Non-pigmented ciliary epithelial cell (primary cell): Measurements from ENCODE around the gene CNIH3.

Experiments used
- DNase-seq: peaks from one replicate; pipeline ENCODE4 v3.0.0-alpha.2; 2010; ENCODE audit warnings: low read depth

Gene CNIH3

DNA sequence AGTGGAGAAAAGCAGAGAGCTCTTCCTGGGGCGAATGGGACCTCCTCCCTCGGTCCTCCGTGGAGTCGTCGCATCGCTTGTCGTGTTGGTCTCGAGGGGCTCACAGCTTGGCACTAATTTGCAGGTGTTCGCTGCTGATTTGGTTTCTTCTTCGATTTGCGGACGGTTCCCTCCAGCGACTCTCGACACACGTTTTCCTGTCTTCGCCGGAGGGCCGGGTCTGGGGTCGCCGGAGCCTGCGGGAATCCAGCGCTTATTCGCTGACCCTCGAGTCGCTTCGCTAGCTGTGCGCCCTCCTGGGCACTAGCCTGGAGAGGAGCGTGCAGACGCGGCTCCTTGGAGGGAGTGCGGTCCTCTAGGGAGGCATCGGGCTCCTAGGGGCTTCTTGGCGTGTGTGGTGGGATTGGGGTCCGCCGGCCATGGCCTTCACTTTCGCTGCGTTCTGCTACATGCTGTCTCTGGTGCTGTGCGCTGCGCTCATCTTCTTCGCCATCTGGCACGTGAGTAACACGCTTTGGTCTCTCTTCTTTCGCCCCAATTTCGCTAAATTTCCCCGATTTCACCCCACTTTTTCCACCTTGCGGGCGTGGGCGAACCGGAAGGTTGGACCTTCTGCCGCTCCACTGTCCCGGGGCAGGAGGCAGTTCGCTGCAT, 766 bp downstream of the CNIH3 start:
- no peak for DNase-seq

DNA sequence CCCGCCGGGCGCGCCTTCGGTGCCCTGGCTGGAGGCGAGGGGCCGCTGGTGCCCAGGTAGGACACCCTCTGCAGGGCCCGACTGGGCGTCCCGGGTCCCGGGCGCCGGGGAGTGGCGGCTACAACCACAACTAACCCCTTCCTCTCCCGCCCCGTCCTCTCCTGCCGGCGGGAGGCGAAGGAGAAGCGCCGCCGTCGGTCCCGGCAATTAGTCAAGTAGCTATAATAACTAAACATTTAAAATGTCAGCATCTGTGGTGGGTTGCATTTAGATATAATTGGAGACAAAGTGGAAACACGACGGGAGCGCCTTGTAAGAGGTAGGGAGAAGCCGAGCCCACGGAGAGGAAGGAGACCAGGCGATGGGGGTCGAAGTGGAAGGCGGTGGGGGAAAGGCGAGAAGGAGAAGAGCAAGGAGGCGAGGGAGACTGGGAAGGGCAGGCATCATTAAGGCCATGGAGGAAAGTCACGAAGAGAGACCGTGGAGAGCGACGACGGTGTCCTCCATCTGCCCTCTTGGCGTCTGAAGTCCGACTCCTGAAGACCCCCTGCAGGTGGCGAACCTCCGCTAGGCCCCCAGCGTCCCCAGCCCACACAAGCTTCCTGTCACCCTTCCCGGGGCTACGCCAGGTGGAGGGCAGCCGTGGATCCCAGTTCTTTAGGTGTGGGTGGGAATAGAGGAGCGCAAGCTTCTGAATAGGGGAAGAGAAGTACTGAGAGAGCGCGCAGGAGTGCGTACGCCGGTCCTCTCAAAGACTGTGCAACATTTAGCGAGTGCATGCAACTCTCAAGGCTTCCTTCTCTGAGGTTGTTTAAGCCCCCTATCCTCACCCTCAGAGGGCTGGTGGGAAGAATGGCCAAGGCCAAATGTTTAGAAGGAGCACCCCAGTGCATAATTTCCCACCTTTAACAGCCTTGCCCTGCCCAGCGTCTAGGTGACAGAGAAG, 1.6 kb downstream of the CNIH3 start:
- no peak for DNase-seq

DNA sequence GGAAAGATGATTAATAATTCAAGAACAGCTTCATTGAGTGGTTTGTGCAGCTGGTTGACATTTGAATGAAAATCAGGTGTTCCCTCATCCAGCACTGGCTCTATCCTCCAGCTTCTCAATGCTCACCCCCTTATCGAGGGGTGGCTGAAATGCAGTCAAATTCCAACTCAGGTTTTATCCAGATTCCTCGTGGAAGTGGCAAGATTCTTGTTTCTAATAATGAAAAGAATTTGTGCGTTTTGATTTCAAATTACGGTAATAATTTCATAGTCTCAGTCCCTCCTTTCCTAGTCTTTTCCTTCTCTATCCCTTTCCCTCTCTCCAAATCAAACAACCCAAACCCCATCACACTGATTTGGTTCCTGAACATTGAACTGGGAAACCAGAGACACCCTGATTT, 3.1 kb downstream of the CNIH3 start:
- DNase-seq = no peak

DNA sequence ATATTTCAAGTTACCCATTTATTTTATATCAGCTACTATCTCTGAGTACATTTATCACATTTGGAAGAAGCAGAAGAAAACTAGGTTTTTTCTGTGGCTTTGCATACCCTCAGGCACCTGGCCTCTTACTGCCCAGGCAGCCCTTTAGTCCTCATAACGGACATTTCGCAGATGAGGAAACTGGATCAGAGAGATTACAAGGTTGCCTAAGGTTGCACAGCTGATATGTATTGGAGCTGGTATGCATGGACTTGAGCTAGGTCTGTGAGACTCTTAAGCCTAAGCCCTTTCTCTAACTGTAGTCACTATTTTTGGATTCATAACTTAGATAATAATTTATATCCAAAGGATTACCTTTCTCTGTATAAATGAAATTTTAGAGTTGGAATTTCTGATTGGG, 4.0 kb downstream of the CNIH3 start:
- DNase-seq = no peak

DNA sequence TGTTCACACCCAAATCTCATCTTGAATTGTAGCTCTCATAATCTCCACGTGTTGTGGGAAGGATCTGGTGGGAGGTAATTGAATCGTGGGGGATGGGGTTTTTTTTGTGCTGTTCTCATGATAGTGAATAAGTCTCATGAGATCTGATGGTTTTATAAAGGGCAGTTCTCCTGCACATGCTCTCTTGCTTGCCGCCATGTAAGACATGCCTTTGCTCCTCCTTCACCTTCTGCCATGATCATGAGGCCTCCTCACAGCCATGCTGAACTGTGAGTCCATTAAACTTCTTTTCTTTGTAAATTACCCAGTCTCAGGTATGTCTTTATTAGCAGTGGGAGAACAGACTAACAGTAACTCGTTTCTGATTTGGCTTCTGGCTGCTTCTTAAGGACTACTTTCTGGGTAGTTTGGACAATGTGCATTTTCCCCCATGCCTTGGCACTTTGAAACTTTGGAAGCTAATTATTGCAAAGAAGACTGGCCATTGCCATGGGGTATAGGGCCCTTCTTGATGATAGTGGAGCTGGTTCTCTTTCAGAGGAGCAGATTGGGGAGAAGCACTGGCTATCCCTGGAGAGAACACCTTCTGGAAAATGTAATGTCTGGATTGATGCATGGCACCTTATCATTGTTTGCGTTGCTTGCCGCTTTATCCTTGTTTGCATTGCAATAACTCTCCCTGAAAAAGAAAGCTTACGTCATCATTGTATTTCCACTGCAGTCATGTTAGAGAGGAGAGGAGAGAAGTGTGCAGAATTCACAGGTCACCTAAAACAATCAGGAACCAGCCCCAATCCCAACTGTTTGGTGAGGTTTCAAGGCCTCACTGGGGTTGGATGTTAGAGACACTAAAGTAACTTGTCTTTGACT, 5.9 kb downstream of the CNIH3 start:
- DNase-seq = no peak

DNA sequence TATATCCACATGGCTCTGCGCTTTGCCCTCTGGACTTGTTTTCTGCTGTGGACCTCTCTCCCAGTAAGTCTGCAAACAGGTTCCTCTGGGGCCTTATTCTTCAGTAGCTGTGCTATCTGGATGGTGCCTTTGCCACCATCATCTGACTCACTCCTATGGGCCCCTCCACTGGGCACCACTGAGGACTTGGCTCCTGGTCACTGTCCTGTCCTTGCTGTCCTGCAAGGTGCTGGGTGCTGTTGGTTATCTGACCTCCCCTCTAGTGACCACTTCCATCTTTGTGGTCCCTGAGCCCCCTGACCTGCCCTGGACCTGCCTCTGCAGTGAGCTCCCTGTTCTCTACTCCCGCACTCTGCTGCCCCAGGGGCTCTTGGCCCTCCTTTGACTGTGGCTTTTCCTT, 6.7 kb downstream of the CNIH3 start:
- no peak for DNase-seq

DNA sequence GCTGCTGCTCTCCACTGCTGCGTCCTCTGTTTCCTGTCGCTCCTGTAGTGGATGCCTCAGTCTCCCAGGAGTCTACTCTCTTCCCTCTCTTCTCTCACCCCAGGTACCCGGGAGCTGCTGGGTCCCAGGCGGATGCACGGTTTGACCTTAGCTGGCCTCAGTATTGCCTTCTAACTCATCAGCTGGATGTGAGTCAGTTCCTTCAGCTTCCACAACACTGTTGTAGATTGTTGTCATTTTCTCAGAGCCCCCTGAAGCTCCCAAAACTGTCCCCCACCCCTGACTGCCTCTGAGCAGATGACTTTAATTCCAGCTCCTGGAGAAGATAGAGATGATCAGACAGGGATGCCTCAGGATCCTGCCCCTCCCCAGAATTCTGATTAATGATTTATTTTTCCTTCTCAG, 7.2 kb downstream of the CNIH3 start:
- DNase-seq = no peak

DNA sequence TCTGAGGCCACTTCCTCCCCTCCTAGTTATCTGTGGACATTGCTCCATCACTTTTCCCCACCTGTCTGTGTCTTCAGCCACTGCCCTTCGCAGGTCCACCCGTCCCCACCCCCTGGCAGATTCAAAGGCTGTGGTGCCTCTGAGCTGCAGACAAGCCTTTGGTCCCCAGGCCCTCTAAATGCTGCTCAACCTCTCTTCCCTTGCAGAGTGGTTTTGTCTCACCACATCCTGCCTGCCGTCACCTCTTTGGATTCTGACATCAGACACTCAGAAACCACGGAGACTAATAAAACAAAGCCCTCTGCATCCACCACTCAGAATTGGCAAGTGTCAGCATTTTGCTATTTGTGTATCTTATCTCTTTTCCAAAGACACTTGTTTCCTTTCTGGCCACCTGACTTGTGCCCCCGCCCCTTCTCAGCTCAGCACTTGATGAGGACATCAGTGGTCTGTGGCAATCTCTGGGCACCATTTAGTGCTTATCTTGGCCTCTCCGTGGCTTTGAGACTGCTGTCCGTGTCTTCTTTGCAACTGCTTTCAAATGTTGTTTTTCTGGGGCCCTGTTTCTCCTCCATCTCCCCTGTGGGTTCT, 7.7 kb downstream of the CNIH3 start:
- DNase-seq = peak; percentile 97

DNA sequence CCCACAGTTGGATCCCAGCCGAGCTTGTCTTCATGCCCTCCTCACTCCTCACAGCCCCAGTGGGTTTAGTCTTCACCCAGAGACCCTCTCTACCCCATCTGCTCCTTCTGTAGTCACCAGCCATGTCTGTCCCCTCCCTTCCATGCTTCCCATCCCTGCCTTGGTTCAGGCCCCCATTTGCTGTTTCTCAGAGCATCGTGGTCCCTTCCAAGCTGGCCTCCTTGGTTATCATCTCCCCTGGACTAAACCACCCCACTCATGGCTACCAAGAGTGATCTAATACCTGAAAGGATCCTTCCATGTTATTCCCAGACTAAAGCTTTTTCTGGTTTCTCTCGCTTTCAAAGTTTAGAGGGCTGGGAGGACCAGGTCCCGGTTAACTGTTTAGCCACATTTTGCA, 8.3 kb downstream of the CNIH3 start:
- no peak for DNase-seq

DNA sequence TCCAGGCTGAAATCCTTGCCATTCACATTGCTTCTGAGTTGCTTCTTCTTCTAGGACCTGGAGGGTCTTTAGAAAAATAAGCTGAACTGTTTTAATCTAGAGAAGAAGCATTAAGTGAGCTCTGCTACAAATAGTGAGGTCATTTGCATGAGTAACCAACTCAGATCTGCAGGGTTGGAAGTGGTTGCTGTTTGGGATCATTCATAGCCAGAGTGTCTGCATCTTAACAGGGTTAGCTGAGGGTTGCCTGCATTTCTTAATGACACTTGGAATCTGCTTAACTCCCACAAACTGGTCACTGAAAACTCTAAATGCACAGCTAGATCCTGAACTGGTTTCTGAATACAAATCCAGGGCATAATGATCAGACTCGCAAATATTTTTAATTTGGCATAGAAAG, 9.9 kb downstream of the CNIH3 start:
- DNase-seq = peak; percentile 84

DNA sequence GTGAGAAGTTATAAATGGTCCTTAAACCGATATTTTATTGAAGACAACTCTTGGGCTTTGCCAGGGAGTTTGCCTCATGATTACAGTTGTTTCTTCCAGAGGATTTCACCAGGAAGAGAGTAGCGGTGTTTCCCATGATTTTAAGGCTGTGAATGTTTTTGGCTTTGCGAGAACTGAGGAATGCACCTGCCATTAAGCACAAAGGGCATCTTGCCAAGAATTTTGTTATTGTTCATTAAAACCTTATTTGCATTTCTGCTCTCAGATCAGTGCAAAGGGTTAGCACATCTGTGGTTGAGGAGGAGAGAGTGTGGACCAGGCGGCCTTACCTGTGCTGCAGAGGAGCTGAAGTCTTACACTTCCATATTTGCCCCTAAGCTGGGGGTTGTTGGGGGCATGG, 13.8 kb downstream of the CNIH3 start:
- no peak for DNase-seq

DNA sequence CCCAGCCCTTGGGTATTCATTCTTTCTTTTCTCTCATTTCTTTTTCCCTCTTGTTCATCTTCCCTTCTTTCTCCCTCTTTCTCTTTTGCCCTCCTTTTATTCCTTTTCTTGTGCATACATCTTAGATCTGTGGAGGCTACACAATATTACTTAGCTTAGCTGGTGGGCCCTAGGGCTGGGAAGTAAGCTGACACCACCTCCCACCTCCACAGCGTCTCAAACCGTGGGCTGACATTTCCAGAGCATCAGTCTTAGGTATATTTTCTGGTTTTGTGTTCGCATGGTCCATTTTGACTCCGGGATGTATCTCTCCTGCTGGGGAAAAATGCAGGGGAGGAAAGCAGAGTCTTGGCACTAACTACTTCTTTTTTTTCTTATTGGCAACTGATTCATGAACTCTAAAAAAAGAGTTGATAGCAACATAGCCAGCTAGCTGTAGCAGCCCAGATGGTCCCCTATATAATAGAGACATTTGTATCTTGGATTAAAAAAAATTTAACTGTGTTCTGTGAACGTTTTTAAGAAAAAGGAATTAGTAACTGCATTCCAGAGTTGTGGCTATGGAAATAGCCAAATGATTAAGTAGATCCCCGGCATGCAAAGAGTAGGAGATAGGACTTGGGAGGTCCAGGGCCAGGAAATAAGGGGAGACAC, 15.5 kb downstream of the CNIH3 start:
- no peak for DNase-seq

DNA sequence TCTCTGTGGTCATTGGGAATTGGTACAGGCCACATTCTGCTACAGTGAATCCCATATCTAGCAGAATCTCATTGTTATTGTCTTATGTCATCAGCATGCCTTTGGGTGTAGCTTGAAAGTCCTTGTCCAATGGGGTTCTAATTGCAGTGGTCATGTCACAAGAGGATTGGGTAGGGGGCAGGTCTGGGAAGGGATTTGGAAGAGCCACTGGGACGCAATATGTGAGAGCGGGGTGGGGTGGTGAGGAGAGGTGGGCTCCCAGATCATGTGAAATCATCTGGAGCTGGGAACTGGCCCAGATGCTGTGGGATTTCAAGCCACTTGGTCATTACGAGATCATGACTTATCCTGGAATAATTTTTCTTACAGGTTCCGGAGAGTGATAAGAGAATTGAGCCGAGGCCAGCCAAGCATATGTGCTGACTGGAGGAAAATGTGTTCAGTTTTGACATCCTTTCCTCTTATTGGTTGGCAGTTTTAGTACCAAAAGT, 16.3 kb downstream of the CNIH3 start:
- peak; percentile 90 for DNase-seq

DNA sequence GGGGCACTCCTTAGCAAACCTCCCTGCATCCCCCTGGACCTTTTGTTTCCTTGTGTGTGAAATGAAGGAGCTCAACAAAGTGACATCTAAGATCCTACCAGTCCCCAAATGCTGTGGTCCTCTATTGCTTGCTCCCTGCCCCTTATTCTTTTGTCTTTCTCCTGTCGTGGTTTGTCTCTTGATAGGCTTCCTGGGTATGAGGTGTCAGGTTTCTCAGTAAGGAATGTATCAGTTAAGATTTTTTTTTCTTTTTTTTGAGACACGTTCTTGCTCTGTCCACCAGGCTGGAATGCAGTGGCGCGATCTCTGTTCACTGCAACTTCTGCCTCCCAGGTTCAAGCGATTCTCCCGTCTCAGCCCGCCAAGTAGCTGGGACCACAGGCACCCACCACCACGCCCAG, 16.8 kb downstream of the CNIH3 start:
- no peak for DNase-seq

DNA sequence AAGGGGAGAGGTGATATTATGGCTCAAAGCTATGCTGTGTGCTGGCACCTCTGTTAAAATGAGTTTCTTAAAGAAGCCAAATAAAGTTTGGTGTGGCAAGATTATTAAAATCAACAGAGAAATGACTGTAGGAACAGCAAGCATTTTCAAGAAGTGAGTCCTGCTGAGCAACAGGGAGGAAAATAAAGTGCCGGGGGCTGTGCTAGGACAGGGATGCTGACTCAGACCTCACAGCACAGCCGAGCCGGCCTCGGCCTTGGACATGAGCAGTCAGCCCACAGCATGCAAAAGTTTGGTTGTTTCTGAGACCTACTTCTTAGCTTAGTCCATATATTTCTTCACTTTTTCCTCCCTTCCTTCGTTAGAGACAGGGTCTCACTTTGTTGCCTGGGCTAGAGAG, 19.2 kb downstream of the CNIH3 start:
- no peak for DNase-seq

DNA sequence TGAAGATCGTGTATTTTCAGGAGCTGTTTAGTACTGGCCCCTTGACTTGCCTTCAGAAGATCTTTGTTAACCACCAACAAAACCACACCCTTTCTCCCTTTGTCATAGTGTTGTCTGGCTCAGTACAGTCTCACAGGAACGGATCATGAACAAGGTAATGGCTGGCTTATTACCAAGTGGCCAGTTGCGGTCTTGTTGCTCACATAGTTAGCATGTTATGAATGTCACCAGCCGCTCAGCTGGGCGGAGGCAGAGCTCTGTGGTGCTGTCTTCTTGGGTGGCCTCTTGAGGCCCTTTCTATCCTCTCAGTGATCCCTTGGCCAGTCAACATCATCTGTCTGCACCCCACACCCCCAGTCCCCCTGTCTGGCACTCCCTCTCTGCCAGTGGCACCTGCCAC, 21.4 kb downstream of the CNIH3 start:
- DNase-seq = peak; percentile 97

DNA sequence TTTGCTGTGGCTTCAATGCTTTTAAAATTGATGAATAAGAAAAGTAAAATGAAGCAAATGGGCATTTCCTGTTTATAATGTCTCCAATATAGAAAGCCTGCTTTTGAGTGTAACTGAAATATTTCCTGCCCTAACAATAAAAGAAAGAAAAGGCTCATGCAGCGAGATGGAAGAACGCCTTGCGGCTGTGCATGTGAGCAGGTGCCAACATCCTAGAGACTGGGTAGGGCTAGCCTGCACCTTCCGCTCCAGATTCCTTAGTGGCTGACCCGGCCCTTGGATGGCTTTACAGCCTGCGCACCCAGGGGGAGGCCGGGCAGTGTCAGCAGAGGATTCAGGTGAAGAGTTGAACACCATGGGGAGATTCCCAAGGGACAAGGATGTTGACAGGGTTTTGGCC, 21.8 kb downstream of the CNIH3 start:
- DNase-seq = no peak

DNA sequence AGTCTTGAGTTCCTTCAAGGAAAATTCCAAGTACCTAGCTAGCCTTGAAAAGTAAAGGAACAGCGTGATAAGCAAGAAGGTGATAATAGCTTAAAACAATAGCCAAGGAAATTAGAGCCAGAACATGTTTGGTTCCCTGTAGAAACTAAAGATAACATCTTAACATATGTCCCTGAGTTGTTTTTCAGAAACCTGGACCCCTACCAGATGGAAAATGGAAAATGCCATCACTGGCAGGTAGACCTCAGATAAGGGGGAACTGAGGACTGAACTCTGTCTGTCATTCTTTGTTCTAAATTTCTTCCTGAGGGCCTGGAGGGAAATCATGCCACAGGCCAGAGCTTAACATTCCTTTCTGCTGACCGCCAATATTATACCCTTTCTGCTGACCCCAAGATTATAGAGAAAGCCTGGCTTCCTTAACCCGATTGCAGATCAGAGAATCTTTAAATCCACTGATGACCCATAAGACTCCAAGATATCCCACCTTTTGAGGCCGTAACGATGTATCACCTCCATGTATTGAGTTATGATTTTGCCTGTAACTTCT, 23.4 kb downstream of the CNIH3 start:
- no peak for DNase-seq

DNA sequence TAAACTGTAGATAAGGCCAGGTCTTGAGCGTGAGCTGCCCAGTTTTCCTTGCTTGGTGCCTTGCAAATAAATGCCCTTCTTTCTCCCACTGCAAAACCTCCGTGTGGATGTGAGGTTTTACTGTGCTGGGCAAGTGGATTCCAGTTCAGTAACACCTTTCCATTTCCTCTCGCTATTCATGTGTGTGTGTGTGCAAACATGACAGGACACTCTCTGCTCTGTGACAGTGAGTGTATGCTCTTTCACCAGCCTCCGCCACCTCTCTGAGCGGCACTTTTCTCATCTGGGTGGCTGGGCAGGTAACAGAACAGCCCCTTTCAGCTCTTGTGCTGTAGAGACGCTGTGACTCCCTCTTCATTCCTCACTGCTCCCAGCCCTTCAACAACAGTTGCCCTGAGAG, 23.9 kb downstream of the CNIH3 start:
- no peak for DNase-seq

DNA sequence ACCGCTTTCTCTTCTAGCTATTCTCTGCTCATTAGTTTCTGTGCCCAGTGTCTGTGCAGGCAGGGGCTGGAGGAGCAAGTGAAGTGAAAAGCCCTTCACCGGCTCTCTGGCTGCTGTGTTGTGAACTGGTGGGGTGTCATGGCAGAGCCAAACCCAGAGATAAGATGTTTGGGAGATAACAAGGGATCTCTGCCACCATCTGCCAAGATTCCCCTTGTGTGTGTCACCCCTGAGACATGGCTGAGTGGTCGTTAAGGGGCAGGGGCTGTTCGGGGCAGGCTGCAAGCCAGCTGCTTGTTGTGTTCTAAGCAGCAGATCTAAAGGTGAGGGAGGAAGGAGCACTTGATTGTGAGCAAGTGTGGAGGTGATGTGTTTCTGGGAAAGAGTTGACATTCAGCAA, 24.5 kb downstream of the CNIH3 start:
- DNase-seq = no peak

DNA sequence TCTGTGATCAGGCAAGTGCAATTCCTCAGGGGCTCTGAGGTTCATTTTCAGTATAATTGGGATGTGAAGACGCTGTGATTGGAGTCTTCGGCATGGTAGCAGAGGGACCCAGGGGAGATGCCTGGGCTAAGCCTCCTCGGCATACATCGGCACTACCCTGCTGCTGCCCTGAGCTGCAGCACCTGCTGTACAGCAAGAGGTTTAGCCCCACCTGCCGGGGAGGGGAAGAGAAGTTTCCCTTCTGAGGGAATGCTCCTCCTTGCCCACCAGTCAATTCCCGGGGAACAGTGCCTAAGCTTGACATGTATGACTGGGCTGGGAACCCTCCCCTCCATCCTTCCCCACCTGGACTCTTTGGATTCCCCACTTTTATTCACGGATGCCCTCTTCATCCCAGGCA, 24.9 kb downstream of the CNIH3 start:
- no peak for DNase-seq
